CD4-positive, alpha-beta T cell (primary cell): ENCODE data around the gene C2orf92. TPM values are rescaled to one million over a fixed set of nuclear protein-coding genes. Genes with fewer than 3 reads are reported as not detected.

Experiments
- ATAC-seq: fragments of 200-7000 bp; cut with Tn5 transposase; one replicate; pipeline ENCODE4 v1.10.0; 2022; ENCODE audit warnings: mild to moderate bottlenecking; ENCODE audit not compliant: poor library complexity
- CTCF ChIA-PET: fragments of 350-600 bp; sonication (Branson Sonifier 250); formaldehyde crosslinking; loops from one replicate; lab custom pipeline; 2021; ENCODE audit warnings: antibody characterized with exemption, inconsistent platforms; lab: Charles Lee
- POLR2A ChIA-PET: fragments of 350-600 bp; sonication (Branson Sonifier 250); formaldehyde crosslinking; loops from one replicate; lab custom pipeline; 2021; ENCODE audit warnings: antibody characterized with exemption, inconsistent platforms; lab: Charles Lee
- DNase-seq, 14 experiments: peaks; one replicate each; pipeline ENCODE4 v3.0.0-alpha.2; 2013 to 2020; ENCODE audit warnings: mixed read lengths in 2 of 14
- H3K27ac ChIP-seq, 2 donors: one replicate each; pipeline versions ENCODE4 v1.5.1 to v1.7.0; 2013; ENCODE audit warnings: low read length in 2 of 2, low read depth in 1 of 2, mild to moderate bottlenecking in 1 of 2
- H3K27me3 ChIP-seq, 2 experiments: 1 replicate in 1 of 2; 2 replicates in 1 of 2; pipeline versions ENCODE4 v1.6.1 to v1.7.0; 2013; ENCODE audit warnings: low read length in 2 of 2, control low read depth in 1 of 2, mild to moderate bottlenecking in 1 of 2, moderate library complexity in 1 of 2; ENCODE audit not compliant: insufficient read depth in 2 of 2, control insufficient read depth in 1 of 2
- H3K36me3 ChIP-seq: one replicate; pipeline ENCODE4 v1.6.1; 2013; ENCODE audit warnings: low read length, control low read depth; ENCODE audit not compliant: insufficient read depth
- H3K4me1 ChIP-seq: one replicate; pipeline ENCODE4 v1.6.1; 2013; ENCODE audit warnings: low read length, control low read depth; ENCODE audit not compliant: insufficient read depth
- H3K4me3 ChIP-seq: one replicate; pipeline ENCODE4 v1.5.1; 2013; ENCODE audit warnings: mild to moderate bottlenecking, low read length, moderate library complexity
- H3K9me3 ChIP-seq, 2 experiments: 1 replicate in 1 of 2; 2 replicates in 1 of 2; pipeline versions ENCODE4 v1.6.1 to v1.7.0; 2013; ENCODE audit warnings: low read length in 2 of 2, mild to moderate bottlenecking in 2 of 2, control low read depth in 1 of 2, moderate library complexity in 1 of 2; ENCODE audit not compliant: control insufficient read depth in 1 of 2, insufficient read depth in 1 of 2
- H3K27ac Mint-ChIP-seq: one replicate; pipeline ENCODE4 v1.8.0; 2020; ENCODE audit warnings: mixed read lengths
- H3K27me3 Mint-ChIP-seq: one replicate; pipeline ENCODE4 v1.8.0; 2021; ENCODE audit warnings: mixed read lengths
- H3K36me3 Mint-ChIP-seq: one replicate; pipeline ENCODE4 v1.8.0; 2021; ENCODE audit warnings: low read depth, mixed read lengths
- H3K4me1 Mint-ChIP-seq: one replicate; pipeline ENCODE4 v1.8.0; 2021; ENCODE audit warnings: low read depth, mixed read lengths
- H3K4me3 Mint-ChIP-seq: one replicate; pipeline ENCODE4 v1.8.0; 2020; ENCODE audit warnings: mild to moderate bottlenecking, mixed read lengths
- H3K9me3 Mint-ChIP-seq: one replicate; pipeline ENCODE4 v1.8.0; 2020; ENCODE audit warnings: mixed read lengths
- CTCF ChIP-seq: fragments of 200-600 bp; IDR thresholded peaks from one replicate; pipeline ENCODE4 v1.8.0; 2022; ENCODE audit warnings: antibody characterized with exemption, mild to moderate bottlenecking
- intact Hi-C, 2 experiments: fragments of 100-400 bp; cut with DNase I in 1 of 2; cut with micrococcal nuclease in 1 of 2; formaldehyde crosslinking; loops; one replicate each; pipeline versions ENCODE4 v1.15.1 to v1.9.0; 2023 to 2025; cut with DNase I, micrococcal nuclease
- total RNA-seq, 174 experiments: library from RNA in 2 of 174; stranded (reverse) in 2 of 174; gene quantifications; one replicate each; pipeline ENCODE4 v1.2.3 and lab custom pipeline; 2021 to 2026

C2orf92 gene
- total RNA-seq, 2 experiments from 2014 or later, result 12.4 to 13.4 TPM

DNA sequence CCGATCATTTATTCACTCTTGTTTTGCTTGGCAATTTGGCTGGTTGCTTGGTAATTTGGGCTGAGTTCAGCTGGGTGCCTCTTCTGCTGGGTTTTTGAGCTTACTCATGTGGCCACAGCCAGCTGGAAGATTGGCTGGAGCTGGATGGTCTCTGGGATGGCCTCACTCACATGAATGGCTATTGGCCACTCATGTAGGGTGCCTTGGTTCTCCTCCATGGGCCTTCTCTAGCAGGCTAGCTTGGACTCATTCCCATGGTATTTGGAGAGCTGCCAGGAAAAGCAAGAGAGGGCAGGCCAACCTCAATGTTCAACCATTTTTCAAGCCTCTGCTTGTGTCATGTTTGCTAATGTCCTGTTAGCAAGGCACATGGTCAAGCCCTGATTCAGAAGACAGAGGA is 60.7 kb downstream of the C2orf92 start:
- peaks cover 95% of the 10 kb centered on the region for H3K36me3 ChIP-seq
- H3K9me3 Mint-ChIP-seq, result no peaks in the 10 kb centered on the region
- no peak overlapping the region for H3K27ac ChIP-seq
- H3K9me3 ChIP-seq, result peaks cover 0 to 8% of the 10 kb centered on the region in 2 experiments
- peaks cover 95% of the 10 kb centered on the region for H3K36me3 Mint-ChIP-seq
- H3K4me3 ChIP-seq, result no peak overlapping the region
- peaks cover 60% of the 10 kb centered on the region for H3K4me1 ChIP-seq
- CTCF ChIA-PET, result interaction anchor here (0.7 to 1.3 kb wide), 4 partner anchors 13 to 696 kb away, joined by 3 to 5 read pairs (median 4); no protein-coding TSS in a partner anchor
- H3K4me1 Mint-ChIP-seq, result peaks cover 54% of the 10 kb centered on the region
- POLR2A ChIA-PET, result interaction anchor here (1.2 kb wide), 1 partner anchor 12 kb away, joined by 3 read pairs; no protein-coding TSS in a partner anchor
- no peak for DNase-seq
- TF ChIP-seq CTCF, result no peak
- H3K27me3 ChIP-seq, result no peaks in the 10 kb centered on the region
- intact Hi-C loops, result no loop called here
- H3K27me3 Mint-ChIP-seq, result no peaks in the 10 kb centered on the region
- peak overlapping the region; percentile 85 for H3K27ac Mint-ChIP-seq
- no peak overlapping the region for H3K4me3 Mint-ChIP-seq
- no peak for ATAC-seq

GRCh38 chr2:97731274-97732020 is 61.9 kb downstream of the C2orf92 start:
- ATAC-seq, result no peak
- H3K9me3 Mint-ChIP-seq, result no peaks in the 10 kb centered on the region
- DNase-seq, result peak in 1 of 14 experiments; percentile 17
- peak overlapping the region; percentile 73 for H3K27ac Mint-ChIP-seq
- no peak for TF ChIP-seq CTCF
- Histone ChIP-seq H3K9me3 (peaks cover 0 to 8% of the 10 kb centered on the region in 2 experiments), H3K27me3 (no peaks in the 10 kb centered on the region), H3K4me3 (no peak overlapping the region), H3K4me1 (peaks cover 48% of the 10 kb centered on the region), H3K36me3 (peaks cover 95% of the 10 kb centered on the region), H3K27ac (peak overlapping the region in 1 of 2 donors; percentile 6)
- ChIA-PET POLR2A (no interaction called here), CTCF (no interaction called here)
- H3K4me3 Mint-ChIP-seq, result no peak overlapping the region
- peaks cover 46% of the 10 kb centered on the region for H3K4me1 Mint-ChIP-seq
- peaks cover 89% of the 10 kb centered on the region for H3K36me3 Mint-ChIP-seq
- intact Hi-C loops, result no loop called here
- no peaks in the 10 kb centered on the region for H3K27me3 Mint-ChIP-seq

DNA sequence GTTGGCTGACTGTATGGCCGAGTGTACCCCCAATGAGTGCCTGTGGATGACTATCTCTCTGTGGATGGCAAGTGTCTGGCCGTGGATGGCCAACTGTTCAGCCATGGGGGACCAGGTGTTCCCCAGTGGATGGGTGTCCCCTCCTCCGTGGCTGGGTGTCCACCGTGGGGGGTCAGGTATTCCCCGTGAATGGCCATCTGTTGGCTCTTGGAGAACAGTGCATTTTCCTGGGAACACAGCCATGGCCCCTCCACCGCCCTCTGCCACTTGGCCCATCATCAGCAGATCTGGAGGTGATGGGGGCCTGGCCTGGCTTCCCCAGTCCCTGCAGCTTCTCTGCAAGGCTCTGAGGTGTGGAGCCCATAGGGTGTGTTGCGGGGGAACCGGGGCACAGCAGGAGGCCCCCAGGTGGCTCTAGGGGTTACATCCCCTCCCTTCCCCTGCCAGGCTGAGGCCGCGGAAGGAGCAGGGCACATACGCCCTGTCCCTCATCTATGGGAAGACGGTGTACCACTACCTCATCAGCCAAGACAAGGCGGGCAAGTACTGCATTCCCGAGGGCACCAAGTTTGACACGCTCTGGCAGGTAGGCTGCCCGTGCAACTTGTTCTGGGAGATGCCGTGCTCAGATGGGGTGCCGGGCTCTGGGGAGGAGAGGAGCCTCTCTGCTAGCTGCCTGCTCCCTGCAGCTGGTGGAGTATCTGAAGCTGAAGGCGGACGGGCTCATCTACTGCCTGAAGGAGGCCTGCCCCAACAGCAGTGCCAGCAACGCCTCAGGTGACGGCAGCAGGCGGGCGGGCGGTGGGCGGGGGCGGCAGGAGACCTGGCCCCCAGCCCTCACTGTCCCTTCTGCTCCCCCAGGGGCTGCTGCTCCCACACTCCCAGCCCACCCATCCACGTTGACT is 63.2 kb downstream of the C2orf92 start:
- no peaks in the 10 kb centered on the region for H3K27me3 Mint-ChIP-seq
- CTCF ChIA-PET, result no interaction called here
- DNase-seq (no peak), ATAC-seq (no peak)
- Histone ChIP-seq H3K9me3 (peaks cover 0 to 8% of the 10 kb centered on the region in 2 experiments), H3K27me3 (no peaks in the 10 kb centered on the region), H3K27ac (no peak overlapping the region), H3K4me1 (peaks cover 36% of the 10 kb centered on the region), H3K4me3 (no peak overlapping the region), H3K36me3 (peaks cover 95% of the 10 kb centered on the region)
- no peaks in the 10 kb centered on the region for H3K9me3 Mint-ChIP-seq
- POLR2A ChIA-PET, result no interaction called here
- peaks cover 34% of the 10 kb centered on the region for H3K4me1 Mint-ChIP-seq
- intact Hi-C loops, result no loop called here
- H3K36me3 Mint-ChIP-seq, result peaks cover 89% of the 10 kb centered on the region
- peak overlapping the region; percentile 14 for H3K27ac Mint-ChIP-seq
- H3K4me3 Mint-ChIP-seq, result no peak overlapping the region
- TF ChIP-seq CTCF, result no peak
